OCI-LY3 (cell line): ENCODE data around the gene RGPD3.
"Not testable (repeated sequence)": the region's sequence is repeated elsewhere in the genome, so short reads cannot be mapped to it uniquely, and the experiment has no call there.

Experiments used
- EZH2phosphoT487 ChIP-seq: fragments of 200-600 bp; shearing (Covaris generic); IDR thresholded peaks from 2 replicates; pipeline ENCODE4 v1.6.1; 2018; ENCODE audit warnings: antibody characterized with exemption, mixed run types, low read depth
- TF ChIP-seq, protein P1 (sequence below): fragments of 200-600, 300-600 bp; sonication (generic); IDR thresholded peaks from 2 replicates; pipeline ENCODE4 v1.5.1; 2014; ENCODE audit warnings: antibody characterized with exemption, low read length, low read depth

- TF ChIP-seq EZH2phosphoT487, result not testable (repeated sequence)
- TF ChIP-seq, protein P1, sequence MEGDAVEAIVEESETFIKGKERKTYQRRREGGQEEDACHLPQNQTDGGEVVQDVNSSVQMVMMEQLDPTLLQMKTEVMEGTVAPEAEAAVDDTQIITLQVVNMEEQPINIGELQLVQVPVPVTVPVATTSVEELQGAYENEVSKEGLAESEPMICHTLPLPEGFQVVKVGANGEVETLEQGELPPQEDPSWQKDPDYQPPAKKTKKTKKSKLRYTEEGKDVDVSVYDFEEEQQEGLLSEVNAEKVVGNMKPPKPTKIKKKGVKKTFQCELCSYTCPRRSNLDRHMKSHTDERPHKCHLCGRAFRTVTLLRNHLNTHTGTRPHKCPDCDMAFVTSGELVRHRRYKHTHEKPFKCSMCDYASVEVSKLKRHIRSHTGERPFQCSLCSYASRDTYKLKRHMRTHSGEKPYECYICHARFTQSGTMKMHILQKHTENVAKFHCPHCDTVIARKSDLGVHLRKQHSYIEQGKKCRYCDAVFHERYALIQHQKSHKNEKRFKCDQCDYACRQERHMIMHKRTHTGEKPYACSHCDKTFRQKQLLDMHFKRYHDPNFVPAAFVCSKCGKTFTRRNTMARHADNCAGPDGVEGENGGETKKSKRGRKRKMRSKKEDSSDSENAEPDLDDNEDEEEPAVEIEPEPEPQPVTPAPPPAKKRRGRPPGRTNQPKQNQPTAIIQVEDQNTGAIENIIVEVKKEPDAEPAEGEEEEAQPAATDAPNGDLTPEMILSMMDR, result not testable (repeated sequence)
These were observed 45.2 kb upstream of the RGPD3 start for GRCh38 chr2:106513391-106513790.
